ENCODE results near the gene ADCYAP1R1. TPM values are rescaled to one million over a fixed set of nuclear protein-coding genes. Genes with fewer than 3 reads are reported as not detected.

The ADCYAP1R1 gene
- total RNA-seq, 2 experiments from 2014 or later, result not detected

DNA sequence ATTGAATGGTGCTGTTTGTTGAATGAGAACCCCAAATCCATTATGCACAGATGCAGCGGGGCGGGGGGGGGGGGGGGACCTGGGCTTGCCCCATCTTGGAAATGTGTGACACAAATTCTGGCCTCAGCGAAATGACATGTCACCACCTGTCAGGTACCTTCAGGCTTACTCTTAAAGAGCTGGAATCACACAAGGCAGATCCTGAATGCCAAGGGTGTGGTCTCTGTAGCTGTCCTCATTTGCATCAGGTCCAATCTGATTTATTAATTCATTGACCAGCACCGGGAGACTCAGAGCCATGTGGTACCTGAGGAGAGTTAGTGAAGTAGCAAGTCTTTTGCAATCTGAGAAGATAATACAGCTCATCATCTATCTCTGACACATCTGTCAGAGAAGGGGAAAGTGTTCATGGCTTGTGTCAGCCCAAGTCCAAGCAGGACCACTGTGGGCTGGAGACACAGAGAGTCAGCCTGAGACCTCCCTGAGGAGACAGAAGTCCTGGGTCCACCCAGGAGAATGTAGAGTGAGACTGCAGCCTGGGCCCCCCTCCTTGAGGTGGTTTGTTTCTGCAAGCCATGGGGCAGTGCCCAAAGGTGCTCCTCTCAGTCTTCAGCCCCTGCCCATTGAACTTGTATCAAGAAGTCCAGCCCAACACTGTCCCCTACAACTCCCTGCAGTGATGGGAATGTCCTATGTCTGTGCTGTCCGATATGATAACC lies 46.7 kb downstream of the ADCYAP1R1 start:
- H2AFZ ChIP-seq (ENCODE audit: low read length), result no peak overlapping the region
- no peak for TF ChIP-seq EZH2phosphoT487 (IDR thresholded peaks at IDR 0.05; ENCODE audit: borderline replicate concordance, low read depth, low read length)
- TF ChIP-seq, protein P1, sequence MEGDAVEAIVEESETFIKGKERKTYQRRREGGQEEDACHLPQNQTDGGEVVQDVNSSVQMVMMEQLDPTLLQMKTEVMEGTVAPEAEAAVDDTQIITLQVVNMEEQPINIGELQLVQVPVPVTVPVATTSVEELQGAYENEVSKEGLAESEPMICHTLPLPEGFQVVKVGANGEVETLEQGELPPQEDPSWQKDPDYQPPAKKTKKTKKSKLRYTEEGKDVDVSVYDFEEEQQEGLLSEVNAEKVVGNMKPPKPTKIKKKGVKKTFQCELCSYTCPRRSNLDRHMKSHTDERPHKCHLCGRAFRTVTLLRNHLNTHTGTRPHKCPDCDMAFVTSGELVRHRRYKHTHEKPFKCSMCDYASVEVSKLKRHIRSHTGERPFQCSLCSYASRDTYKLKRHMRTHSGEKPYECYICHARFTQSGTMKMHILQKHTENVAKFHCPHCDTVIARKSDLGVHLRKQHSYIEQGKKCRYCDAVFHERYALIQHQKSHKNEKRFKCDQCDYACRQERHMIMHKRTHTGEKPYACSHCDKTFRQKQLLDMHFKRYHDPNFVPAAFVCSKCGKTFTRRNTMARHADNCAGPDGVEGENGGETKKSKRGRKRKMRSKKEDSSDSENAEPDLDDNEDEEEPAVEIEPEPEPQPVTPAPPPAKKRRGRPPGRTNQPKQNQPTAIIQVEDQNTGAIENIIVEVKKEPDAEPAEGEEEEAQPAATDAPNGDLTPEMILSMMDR (conservative IDR thresholded peaks at IDR 0.05; ENCODE audit: low read length), result no peak
- no peak overlapping the region for H3K27ac ChIP-seq (ENCODE audit: low read depth, low read length, poor library complexity, severe bottlenecking)
- POLR2A ChIA-PET, result no interaction called here
- H3K9me2 ChIP-seq (ENCODE audit: insufficient read depth, low read length), result no peaks in the 10 kb centered on the region
- H3K36me3 ChIP-seq (ENCODE audit: insufficient read depth, low read length), result no peaks in the 10 kb centered on the region
- no peaks in the 10 kb centered on the region for H3K4me1 ChIP-seq (ENCODE audit: insufficient read depth, low read length, poor library complexity, severe bottlenecking)
- no peak overlapping the region for H3K4me2 ChIP-seq (ENCODE audit: low read length)
- H3K9me3 ChIP-seq (ENCODE audit: low read length), result no peaks in the 10 kb centered on the region
- CTCF ChIA-PET (ENCODE audit: unreplicated experiment), result no interaction called here
- BruUV-seq (replicated peaks), result no TSS peak
- no peaks in the 10 kb centered on the region for H4K20me1 ChIP-seq (ENCODE audit: insufficient read depth, low read length)
- DNase-seq (ENCODE audit: low spot score), result no peak
- no peaks in the 10 kb centered on the region for H3K79me2 ChIP-seq (ENCODE audit: insufficient read depth, low read depth, low read length)
- intact Hi-C loops (cut with micrococcal nuclease; ENCODE audit: unreplicated experiment), result no loop called here
- no peak overlapping the region for H3K4me3 ChIP-seq (ENCODE audit: low read depth, low read length, poor library complexity, severe bottlenecking)

DNA sequence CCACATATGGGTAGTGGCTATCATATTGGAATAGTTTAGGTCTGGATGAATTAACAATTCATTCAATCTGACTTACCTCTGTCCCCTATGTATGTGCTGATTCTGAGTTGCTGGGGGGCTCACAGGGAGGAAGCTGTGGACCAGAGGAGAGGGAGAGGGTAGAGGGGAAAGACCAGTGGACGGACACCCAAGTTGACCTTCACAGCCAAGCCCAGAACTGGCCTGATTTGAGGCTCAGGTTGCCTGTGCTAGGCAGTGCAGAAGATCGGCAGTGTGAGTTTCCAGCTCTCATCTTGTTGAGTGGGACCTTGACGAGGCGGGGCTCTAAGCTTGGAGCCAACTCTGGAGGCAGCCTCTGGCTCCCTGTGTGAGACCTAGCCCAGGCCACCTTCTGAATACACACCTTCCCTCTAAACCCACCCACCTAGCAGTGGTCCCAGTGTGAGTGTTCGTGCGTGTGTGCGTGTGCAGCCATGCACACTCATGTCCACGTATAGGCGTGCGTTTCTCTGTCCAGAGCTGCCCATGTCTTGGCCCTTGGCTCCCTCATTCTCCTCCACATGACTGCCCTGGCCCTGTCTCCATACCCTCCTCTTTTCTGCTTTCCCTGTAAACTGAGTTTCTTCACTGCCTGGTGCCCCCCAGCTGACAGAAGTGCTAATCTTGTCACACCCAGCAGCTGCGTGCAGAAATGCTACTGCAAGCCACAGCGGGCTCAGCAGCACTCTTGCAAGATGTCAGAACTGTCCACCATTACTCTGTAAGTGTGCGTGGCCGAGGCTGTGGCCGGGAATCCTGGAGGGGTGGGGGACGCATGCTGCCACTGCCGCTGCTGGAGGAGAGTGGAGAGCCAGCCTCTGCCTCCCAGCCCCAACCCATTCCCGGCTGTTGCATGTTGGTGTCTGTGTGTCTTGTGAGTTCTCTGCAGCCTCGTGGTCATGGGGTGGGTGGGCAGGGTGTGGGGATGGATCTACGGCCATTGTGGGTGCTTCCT lies 47.6 kb downstream of the ADCYAP1R1 start:
- DNase-seq (ENCODE audit: low spot score), result no peak
- ChIA-PET CTCF (ENCODE audit: unreplicated experiment) (no interaction called here), POLR2A (no interaction called here)
- no peaks in the 10 kb centered on the region for H3K79me2 ChIP-seq (ENCODE audit: insufficient read depth, low read depth, low read length)
- H3K27ac ChIP-seq (ENCODE audit: low read depth, low read length, poor library complexity, severe bottlenecking), result no peak overlapping the region
- no peaks in the 10 kb centered on the region for H3K9me3 ChIP-seq (ENCODE audit: low read length)
- no peaks in the 10 kb centered on the region for H3K4me1 ChIP-seq (ENCODE audit: insufficient read depth, low read length, poor library complexity, severe bottlenecking)
- no peak overlapping the region for H3K4me3 ChIP-seq (ENCODE audit: low read depth, low read length, poor library complexity, severe bottlenecking)
- intact Hi-C loops (cut with micrococcal nuclease; ENCODE audit: unreplicated experiment), result no loop called here
- no peak for TF ChIP-seq EZH2phosphoT487 (IDR thresholded peaks at IDR 0.05; ENCODE audit: borderline replicate concordance, low read depth, low read length)
- TF ChIP-seq, protein P1 (conservative IDR thresholded peaks at IDR 0.05; ENCODE audit: low read length), result no peak
- H2AFZ ChIP-seq (ENCODE audit: low read length), result no peak overlapping the region
- no peaks in the 10 kb centered on the region for H3K36me3 ChIP-seq (ENCODE audit: insufficient read depth, low read length)
- no peaks in the 10 kb centered on the region for H3K9me2 ChIP-seq (ENCODE audit: insufficient read depth, low read length)
- H3K4me2 ChIP-seq (ENCODE audit: low read length), result no peak overlapping the region
- no peaks in the 10 kb centered on the region for H4K20me1 ChIP-seq (ENCODE audit: insufficient read depth, low read length)
- BruUV-seq (replicated peaks), result no TSS peak

Data from OCI-LY7 (cell line).